GM04504 (cell line): Measurements from ENCODE around the gene THSD7A.

Experiments
- DNase-seq: peaks from one replicate; pipeline ENCODE4 v3.0.0-alpha.2; 2012; ENCODE audit warnings: low read depth

THSD7A gene

DNA sequence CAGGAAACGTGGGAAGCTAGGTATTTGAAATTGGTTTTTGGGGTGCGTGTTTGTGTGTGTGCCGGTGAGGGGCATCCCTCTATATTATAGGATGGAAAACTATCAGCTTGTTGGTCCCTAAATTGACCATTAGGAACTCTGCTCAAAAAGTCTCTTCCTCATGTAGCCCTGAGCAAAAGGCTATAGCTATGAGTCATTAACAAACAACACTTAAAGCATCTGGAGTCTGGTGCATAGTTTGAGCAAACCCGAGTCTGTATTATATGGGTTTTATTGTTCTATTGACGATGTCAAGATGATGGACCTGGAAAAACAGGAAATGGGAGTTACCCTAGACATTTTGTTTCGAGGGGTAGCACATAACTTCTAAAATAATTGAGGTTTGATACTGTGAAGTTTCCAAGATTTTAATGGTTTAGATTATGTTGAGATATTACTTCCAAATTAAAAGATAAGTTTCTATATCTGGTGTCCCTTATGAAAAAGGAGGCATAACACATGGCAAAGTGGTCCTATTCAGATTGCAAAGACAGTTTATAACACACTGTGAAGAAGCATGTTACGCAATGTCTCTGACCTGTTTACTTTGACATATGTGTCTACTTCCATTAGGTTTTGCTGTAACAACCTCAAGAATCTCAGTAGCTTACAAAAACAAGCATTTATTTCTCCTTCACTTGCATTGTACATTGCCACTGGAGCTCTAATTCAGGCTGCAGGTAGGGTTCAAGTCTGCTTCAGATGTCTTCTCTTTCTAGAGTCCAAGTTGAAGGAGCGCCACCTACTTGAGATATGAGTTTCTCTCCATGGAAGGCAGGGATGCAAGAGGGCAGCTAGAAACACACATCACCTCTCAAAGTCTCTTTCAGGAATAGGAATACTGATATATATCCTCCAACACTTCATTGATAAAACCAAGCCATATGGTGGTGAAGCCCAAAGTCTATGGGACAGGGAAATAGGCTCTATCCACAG, 500.6 kb downstream of the THSD7A start:
- DNase-seq: no peak

DNA sequence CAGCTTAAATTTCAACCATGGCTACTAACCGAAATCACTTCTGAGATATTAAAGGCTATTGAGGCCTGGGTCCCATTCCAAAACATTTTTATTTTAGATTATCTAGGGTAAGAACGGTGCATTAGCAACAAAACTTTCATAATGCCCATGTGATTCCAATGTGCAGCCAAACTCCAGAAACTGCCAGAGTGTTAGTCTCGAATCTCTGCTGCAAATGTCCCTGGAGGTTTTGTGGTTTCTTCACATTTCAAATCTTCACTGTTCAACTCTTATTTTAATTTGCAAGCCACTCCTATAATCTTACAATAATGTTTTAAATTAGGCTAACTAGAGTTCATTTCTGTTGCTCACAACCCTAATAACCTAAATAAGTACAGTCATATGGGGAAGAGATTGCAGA, 501.3 kb downstream of the THSD7A start:
- no peak for DNase-seq

DNA sequence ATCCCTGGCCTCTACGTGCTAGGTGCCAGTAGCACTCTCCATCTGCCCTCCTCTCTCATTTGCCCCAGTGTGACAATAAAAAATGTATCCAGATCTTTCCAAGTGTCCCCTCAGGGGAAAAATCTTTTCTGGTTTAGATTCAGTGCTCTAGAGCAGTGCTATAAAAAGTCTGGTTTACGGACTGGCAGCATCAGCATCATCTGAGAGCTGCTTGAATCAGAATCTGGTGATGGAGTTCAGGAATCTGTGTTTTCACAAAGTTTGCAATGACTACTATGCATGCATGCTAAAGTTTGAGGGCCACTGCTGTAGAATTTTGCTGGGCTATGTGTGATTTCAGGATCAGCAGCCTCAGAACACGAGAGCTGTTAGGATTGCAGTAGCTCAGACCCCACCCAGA, 501.8 kb downstream of the THSD7A start:
- DNase-seq: no peak

DNA sequence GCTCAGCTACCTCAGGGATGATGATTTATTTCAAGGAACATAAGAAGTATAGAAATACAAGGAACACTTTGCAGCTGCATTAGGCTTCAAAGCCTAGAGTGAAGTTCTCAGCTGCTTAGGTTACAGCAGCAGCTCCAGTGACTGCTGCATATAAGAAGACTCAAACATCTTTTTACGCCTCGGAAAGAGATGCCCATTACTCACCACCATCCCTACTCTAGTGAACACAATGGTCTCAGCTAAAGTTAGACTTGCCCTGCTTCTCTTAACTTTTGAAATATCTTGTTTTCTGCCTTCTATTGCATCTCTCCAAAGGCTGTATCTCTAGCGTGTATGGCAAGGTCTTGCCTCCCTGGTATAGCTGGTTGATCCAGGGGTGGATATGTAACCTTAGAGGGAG, 502.4 kb downstream of the THSD7A start:
- DNase-seq: no peak

DNA sequence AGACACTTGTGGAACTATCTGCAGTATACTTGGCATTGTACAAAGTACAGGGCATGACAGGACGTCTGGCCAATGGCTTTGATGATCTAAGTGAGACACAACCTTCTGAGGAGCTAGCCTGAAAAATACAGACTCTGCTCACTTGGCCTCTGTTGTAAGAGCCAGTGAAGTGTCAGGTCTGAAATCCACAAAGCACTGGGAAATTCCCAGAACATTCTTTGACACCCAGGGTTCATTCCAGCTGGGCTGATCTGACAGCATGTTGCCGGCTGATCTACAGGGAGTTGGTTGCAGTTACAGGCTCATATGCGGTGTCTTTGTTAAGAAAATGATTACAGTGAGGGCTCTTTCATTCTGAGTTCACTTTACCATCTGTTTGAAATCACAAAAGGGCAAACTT, 503.7 kb downstream of the THSD7A start:
- DNase-seq: no peak

DNA sequence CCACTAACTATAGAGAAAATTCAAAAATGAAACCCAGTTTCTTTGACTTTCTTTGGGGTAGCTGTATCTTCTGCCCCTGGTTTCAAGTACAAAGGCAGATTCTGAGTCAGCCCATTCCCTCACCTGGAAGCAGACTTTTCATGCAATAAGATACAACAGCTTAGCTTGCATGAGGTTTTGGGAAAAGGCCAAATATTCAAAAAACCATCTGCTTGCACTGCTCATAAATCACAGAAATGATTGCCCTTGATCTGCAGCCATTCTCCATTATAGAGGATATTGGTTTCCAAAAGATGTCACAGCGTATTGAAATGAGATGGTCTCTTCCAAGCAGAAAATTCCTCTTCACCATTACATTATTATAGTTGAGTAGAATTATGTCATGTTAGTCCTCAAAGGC, 504.4 kb downstream of the THSD7A start:
- DNase-seq: no peak
